Activated naive CD8-positive, alpha-beta T cell treated with anti-CD3 and anti-CD28 coated beads for 36 hours (primary cell): ENCODE measurements around the gene IFNK. TPM values are rescaled to one million over a fixed set of nuclear protein-coding genes. Genes with fewer than 3 reads are reported as not detected.

Source experiments
- DNase-seq: peaks from one replicate; pipeline ENCODE4 v3.0.0; 2021
- H3K27ac Mint-ChIP-seq: one replicate; pipeline ENCODE4 v1.8.0; 2022; ENCODE audit warnings: mild to moderate bottlenecking, moderate library complexity, mixed read lengths
- H3K27me3 Mint-ChIP-seq: one replicate; pipeline ENCODE4 v1.8.0; 2022; ENCODE audit warnings: mild to moderate bottlenecking, mixed read lengths
- H3K36me3 Mint-ChIP-seq: one replicate; pipeline ENCODE4 v1.8.0; 2021; ENCODE audit warnings: mild to moderate bottlenecking, mixed read lengths
- H3K4me1 Mint-ChIP-seq: one replicate; pipeline ENCODE4 v1.8.0; 2021; ENCODE audit warnings: mixed read lengths
- H3K4me3 Mint-ChIP-seq: one replicate; pipeline ENCODE4 v1.8.0; 2022; ENCODE audit warnings: mild to moderate bottlenecking, moderate library complexity, mixed read lengths
- H3K9me3 Mint-ChIP-seq: one replicate; pipeline ENCODE4 v1.8.0; 2022; ENCODE audit warnings: mixed read lengths
- total RNA-seq, 2 experiments: library from RNA; stranded (reverse); gene quantifications; one replicate each; pipeline ENCODE4 v1.2.3, GENCODE V29; 2021

IFNK gene
- not detected for total RNA-seq

DNA sequence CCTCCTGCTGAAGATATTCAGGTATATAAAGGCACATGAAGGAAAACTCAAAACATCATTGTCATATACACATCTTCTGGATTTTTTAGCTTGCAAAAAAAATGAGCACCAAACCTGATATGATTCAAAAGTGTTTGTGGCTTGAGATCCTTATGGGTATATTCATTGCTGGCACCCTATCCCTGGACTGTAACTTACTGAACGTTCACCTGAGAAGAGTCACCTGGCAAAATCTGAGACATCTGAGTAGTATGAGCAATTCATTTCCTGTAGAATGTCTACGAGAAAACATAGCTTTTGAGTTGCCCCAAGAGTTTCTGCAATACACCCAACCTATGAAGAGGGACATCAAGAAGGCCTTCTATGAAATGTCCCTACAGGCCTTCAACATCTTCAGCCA, at the start of gene IFNK:
TSS of gene IFNK (plus strand) at position 55 of the 400 bp plus-strand sequence. CDS start at position 102, 47 bp downstream.
- Mint-ChIP-seq H3K4me1 (peaks cover 8% of the 10 kb centered on the region), H3K4me3 (no peak within 1 kb of the TSS), H3K27ac (no peak within 1 kb of the TSS), H3K9me3 (no peaks in the 10 kb centered on the region), H3K27me3 (peaks cover 20% of the 10 kb centered on the region), H3K36me3 (peaks cover 2% of the 10 kb centered on the region)
- DNase-seq: no peak

DNA sequence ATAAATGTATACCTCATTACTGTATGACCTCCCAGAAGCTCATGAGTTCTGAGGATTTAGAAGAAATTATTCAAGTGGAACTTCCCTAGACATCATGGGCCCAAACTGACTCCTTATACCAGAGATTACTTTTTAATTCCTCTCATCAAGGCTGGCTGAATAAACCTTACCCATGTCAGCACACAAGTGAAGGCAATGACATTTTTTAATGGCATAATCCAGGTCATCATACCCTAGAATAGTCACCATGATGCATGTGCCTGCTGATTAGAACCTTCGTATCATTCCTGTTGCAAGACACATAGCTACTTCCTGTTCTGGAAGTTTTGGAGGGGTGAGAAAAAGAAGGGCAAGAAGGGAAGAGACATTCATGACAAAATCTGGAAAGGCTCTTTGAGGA, 49.8 kb upstream of the IFNK start:
- no peaks in the 10 kb centered on the region for H3K27me3 Mint-ChIP-seq
- peaks cover 10% of the 10 kb centered on the region for H3K9me3 Mint-ChIP-seq
- H3K4me3 Mint-ChIP-seq: no peak overlapping the region
- no peaks in the 10 kb centered on the region for H3K4me1 Mint-ChIP-seq
- no peak for DNase-seq
- H3K27ac Mint-ChIP-seq: no peak overlapping the region
- peaks cover 13% of the 10 kb centered on the region for H3K36me3 Mint-ChIP-seq

GRCh38 chr9:27475057-27475595, 49.0 kb upstream of the IFNK start:
- no peaks in the 10 kb centered on the region for H3K27me3 Mint-ChIP-seq
- H3K9me3 Mint-ChIP-seq: peaks cover 10% of the 10 kb centered on the region
- no peak overlapping the region for H3K27ac Mint-ChIP-seq
- no peak overlapping the region for H3K4me3 Mint-ChIP-seq
- H3K4me1 Mint-ChIP-seq: no peaks in the 10 kb centered on the region
- no peak for DNase-seq
- peaks cover 13% of the 10 kb centered on the region for H3K36me3 Mint-ChIP-seq

DNA sequence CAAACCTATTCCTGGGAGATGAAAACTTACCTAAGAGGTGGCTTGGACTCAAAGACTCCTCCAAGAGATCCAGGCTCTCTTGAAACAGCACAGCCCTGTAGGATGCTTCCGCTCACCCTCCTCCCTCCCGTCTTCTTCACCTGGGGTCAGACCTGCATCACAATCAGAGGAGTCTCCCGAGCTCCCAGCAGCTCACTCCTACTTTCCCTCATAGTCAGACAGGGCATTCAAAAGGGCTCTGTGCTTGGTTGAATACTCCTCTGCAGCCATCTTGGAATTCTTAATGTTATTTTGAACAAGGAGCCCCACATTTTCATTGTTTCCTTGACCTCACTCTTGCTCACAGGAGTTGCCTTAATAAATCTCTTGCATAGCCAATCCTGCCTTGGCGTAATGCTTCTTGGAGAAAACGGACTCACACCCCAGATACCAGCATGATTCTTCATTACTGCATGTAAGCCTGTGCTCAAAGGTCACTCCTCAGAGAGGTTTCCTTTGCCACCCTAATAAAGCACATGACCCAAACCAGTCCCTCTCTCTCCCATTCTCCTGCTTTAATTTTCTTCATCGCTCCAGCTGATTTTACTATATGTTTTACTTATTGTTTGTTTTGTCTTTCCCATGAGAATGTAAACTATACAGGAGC, 47.1 kb upstream of the IFNK start:
- Mint-ChIP-seq H3K36me3 (peaks cover 13% of the 10 kb centered on the region), H3K9me3 (peaks cover 13% of the 10 kb centered on the region), H3K27me3 (no peaks in the 10 kb centered on the region), H3K27ac (no peak overlapping the region), H3K4me1 (no peaks in the 10 kb centered on the region), H3K4me3 (no peak overlapping the region)
- DNase-seq: no peak

DNA sequence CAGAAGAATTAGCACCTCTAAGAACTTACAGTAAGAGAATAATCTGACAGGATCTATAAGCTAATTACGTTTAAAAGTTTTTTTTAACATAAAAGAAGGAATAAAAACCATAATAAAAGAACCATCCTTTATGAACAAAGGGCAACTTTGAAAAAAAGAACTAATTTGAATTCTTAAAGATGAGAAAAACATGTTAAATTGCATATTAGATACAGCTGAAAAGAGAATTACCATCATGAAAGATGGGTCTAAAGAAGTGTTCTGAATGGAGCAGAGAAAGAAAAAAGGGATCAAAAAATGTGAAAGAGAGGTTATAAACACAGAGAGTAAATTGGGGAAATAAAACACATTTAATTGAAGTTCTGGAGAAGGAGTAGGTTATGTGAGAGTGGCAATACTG, 45.8 kb upstream of the IFNK start:
- no peak overlapping the region for H3K27ac Mint-ChIP-seq
- no peaks in the 10 kb centered on the region for H3K27me3 Mint-ChIP-seq
- H3K4me1 Mint-ChIP-seq: no peaks in the 10 kb centered on the region
- H3K36me3 Mint-ChIP-seq: peaks cover 13% of the 10 kb centered on the region
- H3K4me3 Mint-ChIP-seq: no peak overlapping the region
- no peak for DNase-seq
- H3K9me3 Mint-ChIP-seq: peaks cover 13% of the 10 kb centered on the region

DNA sequence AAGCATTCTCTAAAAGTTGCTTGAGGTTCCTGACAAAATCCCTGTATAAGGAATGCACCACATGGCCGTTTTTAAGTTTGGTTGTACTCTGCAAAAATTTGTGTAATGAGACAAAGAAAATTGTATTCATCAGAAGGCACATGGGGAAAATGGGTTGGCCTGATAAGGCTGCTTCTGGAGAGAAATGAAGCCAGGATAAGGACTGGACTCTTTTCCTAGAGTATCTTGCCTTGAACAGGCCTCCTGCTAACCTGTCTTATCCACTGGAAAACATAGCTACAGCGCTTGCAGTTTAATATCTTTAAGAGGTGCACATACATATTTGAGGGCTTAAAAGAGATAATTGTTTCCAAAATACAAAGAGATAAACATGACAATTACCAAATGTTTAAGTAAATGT, 41.4 kb upstream of the IFNK start:
- Mint-ChIP-seq H3K36me3 (peaks cover 7% of the 10 kb centered on the region), H3K27me3 (no peaks in the 10 kb centered on the region), H3K27ac (no peak overlapping the region), H3K4me1 (peaks cover 17% of the 10 kb centered on the region), H3K4me3 (no peak overlapping the region), H3K9me3 (peaks cover 13% of the 10 kb centered on the region)
- DNase-seq: no peak

DNA sequence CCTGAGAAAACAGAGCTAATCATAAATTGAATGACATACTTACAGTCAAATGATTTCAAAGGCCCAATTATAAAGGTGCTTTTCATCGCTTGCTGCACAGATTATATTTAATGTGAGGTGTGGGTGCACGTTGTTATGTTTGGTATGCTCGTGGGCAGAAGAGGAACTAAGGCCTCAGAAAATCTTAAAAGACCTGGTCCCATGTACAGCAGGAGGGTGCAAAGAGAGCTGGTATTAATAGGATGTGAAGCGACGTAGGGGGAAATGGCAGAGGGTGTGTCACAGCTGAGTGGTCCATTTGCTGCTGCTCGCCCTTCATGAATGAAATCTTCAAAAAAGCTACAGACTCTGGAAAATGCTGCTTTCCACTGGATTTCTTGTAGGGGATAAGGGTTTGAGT, 40.5 kb upstream of the IFNK start:
- H3K4me3 Mint-ChIP-seq: no peak overlapping the region
- H3K9me3 Mint-ChIP-seq: peaks cover 5% of the 10 kb centered on the region
- H3K27ac Mint-ChIP-seq: no peak overlapping the region
- no peaks in the 10 kb centered on the region for H3K27me3 Mint-ChIP-seq
- no peak for DNase-seq
- H3K4me1 Mint-ChIP-seq: peaks cover 17% of the 10 kb centered on the region
- no peaks in the 10 kb centered on the region for H3K36me3 Mint-ChIP-seq

DNA sequence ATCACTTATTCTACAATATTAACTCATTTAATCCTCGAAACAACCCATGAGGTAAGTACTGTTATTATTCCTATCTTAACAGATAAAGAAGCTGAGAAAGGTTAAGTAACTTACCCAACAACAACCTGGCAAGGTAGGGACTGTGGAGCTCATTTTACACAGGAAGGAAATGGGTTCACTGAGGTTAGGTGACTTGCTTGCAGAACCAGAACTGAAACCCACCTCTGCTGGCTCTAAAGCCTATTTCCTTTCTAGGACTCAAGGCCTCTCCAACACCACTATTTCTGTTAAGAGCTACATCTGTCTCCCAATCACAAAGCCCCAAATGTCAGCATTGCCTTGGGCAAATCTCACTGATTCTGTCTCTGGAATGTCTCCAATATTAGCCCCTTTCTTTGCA, 38.9 kb upstream of the IFNK start:
- no peak for DNase-seq
- Mint-ChIP-seq H3K27me3 (no peaks in the 10 kb centered on the region), H3K4me1 (peaks cover 24% of the 10 kb centered on the region), H3K27ac (peak overlapping the region; percentile 5), H3K36me3 (no peaks in the 10 kb centered on the region), H3K9me3 (peaks cover 3% of the 10 kb centered on the region), H3K4me3 (no peak overlapping the region)

DNA sequence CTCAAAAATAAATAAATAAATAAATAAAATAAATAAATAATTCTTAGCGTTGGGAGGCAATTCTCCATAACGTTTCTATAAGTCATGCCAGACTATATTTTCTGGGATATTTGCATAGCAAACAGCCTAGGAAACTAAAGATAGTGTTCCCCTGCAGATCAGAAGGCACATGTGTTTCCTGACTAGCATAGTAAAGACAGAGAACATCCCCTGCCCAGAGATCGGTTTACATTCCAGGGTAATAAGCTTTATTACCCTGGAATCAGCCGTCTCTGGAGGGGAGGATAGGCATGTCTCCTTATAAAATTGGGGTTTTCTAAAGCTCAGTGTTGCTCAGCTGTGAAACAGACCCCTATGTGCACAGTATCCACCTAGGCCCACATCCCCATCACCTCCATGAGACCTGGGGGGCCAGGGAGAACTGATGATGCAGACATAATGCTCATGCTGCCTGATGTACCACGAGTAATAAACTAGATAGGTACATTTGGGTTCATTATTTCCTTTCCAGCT, 36.9 kb upstream of the IFNK start:
- DNase-seq: no peak
- no peaks in the 10 kb centered on the region for H3K27me3 Mint-ChIP-seq
- H3K9me3 Mint-ChIP-seq: no peaks in the 10 kb centered on the region
- no peaks in the 10 kb centered on the region for H3K36me3 Mint-ChIP-seq
- peaks cover 24% of the 10 kb centered on the region for H3K4me1 Mint-ChIP-seq
- no peak overlapping the region for H3K27ac Mint-ChIP-seq
- H3K4me3 Mint-ChIP-seq: no peak overlapping the region

DNA sequence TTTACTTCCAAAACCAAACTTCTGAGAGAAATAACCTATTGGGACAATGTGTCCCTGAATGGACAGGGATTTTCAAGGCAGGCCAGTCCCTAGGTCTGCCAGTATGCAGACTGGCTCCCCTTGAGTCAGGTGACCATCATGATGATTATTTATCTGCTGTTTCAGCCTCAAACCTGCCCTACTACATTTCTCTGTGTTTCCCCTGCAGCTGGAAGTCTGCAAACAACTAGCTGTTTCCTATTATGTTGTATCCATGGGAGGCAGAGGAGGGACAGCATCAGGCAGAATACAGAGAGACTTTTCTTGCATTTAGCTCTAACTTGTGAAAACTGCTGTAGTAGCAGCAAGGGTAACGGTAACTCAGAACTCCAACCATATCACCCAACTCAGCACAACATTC, 36.2 kb upstream of the IFNK start:
- peaks cover 2% of the 10 kb centered on the region for H3K36me3 Mint-ChIP-seq
- H3K4me3 Mint-ChIP-seq: no peak overlapping the region
- DNase-seq: no peak
- H3K9me3 Mint-ChIP-seq: no peaks in the 10 kb centered on the region
- no peak overlapping the region for H3K27ac Mint-ChIP-seq
- H3K27me3 Mint-ChIP-seq: no peaks in the 10 kb centered on the region
- peaks cover 24% of the 10 kb centered on the region for H3K4me1 Mint-ChIP-seq

GRCh38 chr9:27489087-27489876, 34.8 kb upstream of the IFNK start:
- no peaks in the 10 kb centered on the region for H3K27me3 Mint-ChIP-seq
- no peak overlapping the region for H3K4me3 Mint-ChIP-seq
- H3K4me1 Mint-ChIP-seq: peaks cover 24% of the 10 kb centered on the region
- no peak for DNase-seq
- H3K36me3 Mint-ChIP-seq: peaks cover 5% of the 10 kb centered on the region
- no peaks in the 10 kb centered on the region for H3K9me3 Mint-ChIP-seq
- H3K27ac Mint-ChIP-seq: no peak overlapping the region

DNA sequence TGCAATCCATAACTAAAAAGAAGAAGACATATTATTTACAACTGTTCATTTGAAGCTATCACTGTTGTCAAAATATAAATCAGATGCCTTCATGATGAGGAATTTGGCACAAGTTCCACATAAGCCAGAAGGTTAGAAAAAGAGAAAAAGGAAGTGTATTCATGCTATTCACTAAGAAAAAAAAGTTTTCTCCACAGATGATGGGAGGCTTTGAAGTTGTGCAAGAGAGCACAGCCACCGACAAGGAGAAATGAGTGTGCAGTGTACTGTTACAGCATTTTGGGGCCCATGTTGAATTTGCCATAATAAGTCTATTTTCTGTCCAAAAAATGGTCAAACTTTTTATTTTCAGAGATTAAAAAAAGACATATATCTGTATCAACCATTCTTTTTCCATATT, 32.9 kb upstream of the IFNK start:
- H3K4me1 Mint-ChIP-seq: peaks cover 8% of the 10 kb centered on the region
- H3K27ac Mint-ChIP-seq: no peak overlapping the region
- H3K27me3 Mint-ChIP-seq: no peaks in the 10 kb centered on the region
- DNase-seq: no peak
- H3K36me3 Mint-ChIP-seq: peaks cover 9% of the 10 kb centered on the region
- H3K4me3 Mint-ChIP-seq: no peak overlapping the region
- no peaks in the 10 kb centered on the region for H3K9me3 Mint-ChIP-seq

DNA sequence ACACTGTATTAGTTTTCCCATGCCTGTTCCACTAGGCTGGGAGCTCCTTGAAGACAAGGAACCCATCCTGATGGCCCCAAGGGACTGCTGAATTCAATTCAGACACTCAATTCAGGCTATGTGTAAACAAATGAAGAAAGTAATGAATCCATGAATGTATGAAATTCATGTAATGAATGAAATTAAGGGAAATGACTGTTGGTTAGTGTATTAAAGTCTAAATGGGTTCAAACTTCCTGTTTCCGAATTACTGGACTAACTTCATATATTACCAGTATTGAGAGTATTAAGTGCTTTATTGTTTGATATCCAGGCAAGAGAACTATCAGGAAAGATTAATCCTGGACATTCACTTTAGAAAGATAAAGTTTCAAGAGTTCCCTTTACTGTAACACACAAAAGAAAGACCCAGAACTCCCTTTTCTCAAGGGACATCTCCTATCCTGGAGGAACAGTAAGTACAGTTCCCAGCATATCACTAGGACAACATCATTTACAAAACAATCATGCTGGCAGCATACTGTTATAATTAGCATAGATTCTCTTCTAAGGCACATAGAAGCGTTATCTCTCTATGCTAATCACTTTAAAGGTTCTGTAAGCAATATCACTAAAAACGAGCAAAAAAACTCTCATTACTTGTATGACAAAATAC, 28.5 kb upstream of the IFNK start:
- Mint-ChIP-seq H3K4me1 (peaks cover 7% of the 10 kb centered on the region), H3K27me3 (no peaks in the 10 kb centered on the region), H3K36me3 (peaks cover 9% of the 10 kb centered on the region), H3K27ac (no peak overlapping the region), H3K4me3 (no peak overlapping the region), H3K9me3 (no peaks in the 10 kb centered on the region)
- no peak for DNase-seq

DNA sequence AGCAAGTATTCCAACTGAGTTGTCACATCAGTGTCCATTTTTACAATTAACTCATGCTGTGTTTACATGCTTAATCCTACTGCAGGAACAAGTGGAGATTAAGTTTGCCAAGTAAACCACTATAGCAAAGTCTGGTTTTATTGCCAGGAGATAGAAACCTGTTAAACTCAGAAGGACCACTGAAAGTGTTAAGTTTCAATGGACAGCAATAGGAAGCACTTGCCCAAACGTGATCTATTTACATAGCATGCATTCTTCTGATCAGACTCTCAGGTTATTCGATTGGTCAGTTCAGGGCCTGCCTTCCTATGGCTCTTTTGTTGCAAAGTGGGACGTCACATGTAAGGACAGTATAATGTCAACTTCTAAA, 28.0 kb upstream of the IFNK start:
- Mint-ChIP-seq H3K27me3 (no peaks in the 10 kb centered on the region), H3K36me3 (peaks cover 10% of the 10 kb centered on the region), H3K9me3 (no peaks in the 10 kb centered on the region), H3K27ac (no peak overlapping the region), H3K4me1 (peaks cover 7% of the 10 kb centered on the region), H3K4me3 (no peak overlapping the region)
- no peak for DNase-seq

GRCh38 chr9:27497883-27498417, 26.1 kb upstream of the IFNK start:
- H3K4me3 Mint-ChIP-seq: no peak overlapping the region
- DNase-seq: no peak
- H3K4me1 Mint-ChIP-seq: peaks cover 7% of the 10 kb centered on the region
- H3K36me3 Mint-ChIP-seq: peaks cover 8% of the 10 kb centered on the region
- no peaks in the 10 kb centered on the region for H3K27me3 Mint-ChIP-seq
- no peak overlapping the region for H3K27ac Mint-ChIP-seq
- no peaks in the 10 kb centered on the region for H3K9me3 Mint-ChIP-seq
